ENCODE data around the gene BCAS4.
"Not testable (repeated sequence)": the region's sequence is repeated elsewhere in the genome, so short reads cannot be mapped to it uniquely, and the experiment has no call there.

BCAS4 gene

DNA sequence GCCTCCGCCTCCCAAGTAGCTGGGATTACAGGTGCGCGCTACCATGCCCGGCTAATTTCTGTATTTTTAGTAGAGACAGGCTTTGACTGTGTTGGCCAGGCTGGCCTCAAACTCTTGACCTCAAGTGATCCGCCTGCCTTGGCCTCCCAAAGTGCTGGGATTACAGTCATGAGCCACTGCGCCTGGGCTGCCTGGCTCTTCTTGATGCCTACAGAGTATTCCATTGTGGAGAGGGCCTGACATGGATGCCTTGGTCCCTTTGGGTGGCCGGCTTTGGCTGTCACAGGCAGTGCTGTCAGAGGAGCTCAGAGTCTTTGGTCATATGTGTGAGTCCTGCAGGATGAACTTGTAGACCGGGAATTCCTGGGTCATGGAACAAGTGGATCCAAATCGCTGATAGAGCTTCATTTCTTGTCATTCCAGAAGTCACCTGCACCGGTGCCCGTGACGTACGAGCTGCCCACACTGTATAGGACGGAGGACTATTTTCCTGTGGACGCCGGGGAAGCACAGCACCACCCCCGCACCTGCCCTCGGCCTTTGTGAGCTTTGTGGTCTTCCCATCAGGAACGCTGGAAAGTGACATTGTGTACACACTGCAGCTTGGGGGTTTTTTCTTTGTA lies 81.3 kb downstream of the BCAS4 start:
- CTCF ChIA-PET, result interaction anchor here (0.6 to 1.0 kb wide), 2 partner anchors 81 to 109 kb away, joined by 5 to 6 read pairs; partner anchors contain the start of gene BCAS4
- TF ChIP-seq, protein P1, sequence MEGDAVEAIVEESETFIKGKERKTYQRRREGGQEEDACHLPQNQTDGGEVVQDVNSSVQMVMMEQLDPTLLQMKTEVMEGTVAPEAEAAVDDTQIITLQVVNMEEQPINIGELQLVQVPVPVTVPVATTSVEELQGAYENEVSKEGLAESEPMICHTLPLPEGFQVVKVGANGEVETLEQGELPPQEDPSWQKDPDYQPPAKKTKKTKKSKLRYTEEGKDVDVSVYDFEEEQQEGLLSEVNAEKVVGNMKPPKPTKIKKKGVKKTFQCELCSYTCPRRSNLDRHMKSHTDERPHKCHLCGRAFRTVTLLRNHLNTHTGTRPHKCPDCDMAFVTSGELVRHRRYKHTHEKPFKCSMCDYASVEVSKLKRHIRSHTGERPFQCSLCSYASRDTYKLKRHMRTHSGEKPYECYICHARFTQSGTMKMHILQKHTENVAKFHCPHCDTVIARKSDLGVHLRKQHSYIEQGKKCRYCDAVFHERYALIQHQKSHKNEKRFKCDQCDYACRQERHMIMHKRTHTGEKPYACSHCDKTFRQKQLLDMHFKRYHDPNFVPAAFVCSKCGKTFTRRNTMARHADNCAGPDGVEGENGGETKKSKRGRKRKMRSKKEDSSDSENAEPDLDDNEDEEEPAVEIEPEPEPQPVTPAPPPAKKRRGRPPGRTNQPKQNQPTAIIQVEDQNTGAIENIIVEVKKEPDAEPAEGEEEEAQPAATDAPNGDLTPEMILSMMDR (conservative IDR thresholded peaks at IDR 0.05; ENCODE audit: low read depth), result no peak
- no peak for DNase-seq (ENCODE audit: low spot score)
- H3K27ac ChIP-seq, result no peak overlapping the region
- POLR2A ChIA-PET (ENCODE audit: low non-redundant PET), result no interaction called here

DNA sequence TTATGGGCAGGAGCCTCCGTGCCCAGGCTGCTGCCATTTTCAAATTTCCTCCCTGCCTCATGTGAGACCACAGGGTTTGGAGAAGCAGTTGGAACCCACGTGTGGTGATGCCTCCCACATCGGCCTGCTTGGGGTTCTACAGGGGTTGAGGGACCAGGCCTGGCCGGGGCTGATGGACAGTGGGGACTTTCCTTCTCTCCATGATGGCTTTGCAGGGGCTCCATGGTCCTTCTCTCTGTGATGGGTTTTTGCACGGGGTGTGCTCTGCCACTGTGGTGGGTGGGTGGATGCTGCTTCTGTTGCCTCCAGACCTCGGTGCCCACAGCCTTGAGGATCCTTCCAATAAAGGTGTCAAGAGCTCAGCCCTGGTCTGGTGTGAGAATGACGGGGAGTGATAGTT lies 82.0 kb downstream of the BCAS4 start:
- TF ChIP-seq, protein P1 (conservative IDR thresholded peaks at IDR 0.05; ENCODE audit: low read depth), result no peak
- no peak overlapping the region for H3K27ac ChIP-seq
- CTCF ChIA-PET, result interaction anchor here (1.0 kb wide), 1 partner anchor 82 kb away, joined by 6 read pairs; the partner anchor contains the start of gene BCAS4
- DNase-seq (ENCODE audit: low spot score), result no peak
- POLR2A ChIA-PET (ENCODE audit: low non-redundant PET), result no interaction called here

DNA sequence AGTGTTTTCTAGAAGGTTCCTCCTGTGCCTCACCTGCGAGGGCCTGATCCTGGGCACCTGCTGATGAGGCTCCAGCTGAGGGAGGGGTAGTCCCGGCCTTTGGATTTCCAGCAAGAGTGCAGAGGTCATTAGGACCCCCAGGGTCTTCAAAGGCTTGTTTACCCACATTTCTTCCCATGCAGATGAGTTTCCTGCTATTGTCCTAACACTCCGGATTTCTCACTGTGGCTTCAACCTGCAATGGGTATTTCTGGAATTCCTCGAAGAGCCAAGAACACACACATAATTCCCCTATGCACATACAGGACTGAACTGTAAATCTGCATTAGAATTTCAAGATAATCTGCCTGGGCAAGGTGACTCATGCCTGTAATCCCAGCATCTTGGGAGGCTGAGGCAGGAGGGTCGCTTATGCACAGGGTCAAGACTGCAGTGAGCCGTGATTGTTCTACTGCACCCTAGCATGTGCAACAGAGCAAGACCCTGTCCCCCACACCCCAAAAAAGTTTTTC lies 82.4 kb downstream of the BCAS4 start:
- DNase-seq (ENCODE audit: low spot score), result no peak
- no peak overlapping the region for H3K27ac ChIP-seq
- TF ChIP-seq, protein P1 (conservative IDR thresholded peaks at IDR 0.05; ENCODE audit: low read depth), result no peak
- ChIA-PET CTCF (no interaction called here), POLR2A (ENCODE audit: low non-redundant PET) (no interaction called here)

DNA sequence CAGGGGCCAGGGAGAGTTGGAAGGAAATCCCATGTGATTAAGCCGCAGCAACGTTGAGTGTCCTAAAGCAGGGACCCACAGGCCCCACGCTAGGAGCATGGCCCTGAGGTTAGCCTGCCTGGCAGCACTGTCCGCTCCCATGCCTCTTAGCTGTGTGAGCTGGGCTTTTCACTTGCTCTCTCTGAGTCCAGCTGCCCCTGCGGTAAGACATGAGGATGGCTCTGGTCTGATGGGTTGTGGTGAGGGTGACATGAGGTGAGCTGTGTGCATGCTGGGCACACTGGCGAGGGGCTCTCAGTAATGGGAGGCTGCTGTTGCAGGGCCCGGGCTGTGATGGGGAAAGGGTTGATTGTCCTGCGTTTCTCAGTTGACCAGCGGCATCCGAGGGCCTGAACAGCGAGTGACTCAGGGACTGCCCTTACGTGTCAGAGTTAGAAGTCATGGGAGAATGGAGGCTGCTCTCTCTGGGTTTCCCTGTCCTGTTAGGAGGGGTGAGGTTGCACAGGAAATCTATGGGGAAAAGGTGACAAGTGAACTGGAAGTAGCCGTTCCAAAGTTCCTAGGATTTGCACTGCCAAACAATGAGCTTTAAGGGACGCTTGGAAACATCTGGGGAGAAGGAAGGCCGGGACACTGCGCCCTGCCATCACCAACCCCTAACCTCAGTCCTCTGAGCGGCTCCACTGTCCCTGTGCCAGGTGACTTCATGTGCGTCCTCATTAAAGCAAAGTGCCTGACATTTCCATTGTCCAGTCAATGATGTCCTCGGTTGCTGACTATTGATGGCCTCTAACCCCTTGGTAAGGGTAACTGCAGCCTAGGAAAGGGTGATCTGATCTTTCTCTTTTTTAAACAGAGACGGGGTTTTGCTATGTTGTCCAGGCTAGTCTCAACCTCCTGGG lies 85.0 kb downstream of the BCAS4 start:
- TF ChIP-seq, protein P1 (conservative IDR thresholded peaks at IDR 0.05; ENCODE audit: low read depth), result no peak
- no peak overlapping the region for H3K27ac ChIP-seq
- ChIA-PET CTCF (interaction anchor here (0.5 to 0.6 kb wide), 3 partner anchors 101 to 1287 kb away, joined by 3 to 8 read pairs (median 3); no protein-coding TSS in a partner anchor), POLR2A (ENCODE audit: low non-redundant PET) (no interaction called here)
- no peak for DNase-seq (ENCODE audit: low spot score)

DNA sequence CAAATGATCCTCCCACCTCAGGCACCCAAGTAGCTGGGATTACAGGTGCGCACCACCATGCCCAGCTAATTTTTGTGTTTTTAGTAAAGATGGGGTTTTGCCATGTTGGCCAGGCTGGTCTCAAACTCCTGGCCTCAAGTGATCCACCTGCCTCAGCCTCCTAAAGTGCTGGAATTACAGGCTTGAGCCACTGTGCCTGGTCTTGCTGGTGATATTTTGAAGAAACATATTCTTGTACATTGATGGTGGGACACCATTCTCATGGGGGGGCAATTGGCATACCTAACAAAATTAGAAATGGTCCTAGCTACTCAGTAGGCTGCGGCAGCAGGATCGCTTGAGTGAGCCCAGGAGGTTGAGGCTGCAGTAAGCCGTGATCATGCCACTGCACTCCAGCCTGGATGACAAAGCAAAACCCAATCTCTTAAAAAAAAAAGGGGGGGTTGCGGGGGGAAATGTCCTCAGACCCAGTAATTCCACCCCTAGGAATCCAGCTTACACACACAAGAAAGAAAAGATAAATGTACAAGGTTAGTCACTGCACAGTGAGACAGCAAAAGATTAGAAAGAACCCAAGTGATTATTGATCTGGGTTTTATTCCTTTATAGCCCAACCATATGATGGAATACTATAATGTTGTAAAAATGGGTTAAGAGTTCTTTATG lies 87.0 kb downstream of the BCAS4 start:
- DNase-seq (ENCODE audit: low spot score); POLR2A ChIA-PET (ENCODE audit: low non-redundant PET); H3K27ac ChIP-seq: not testable (repeated sequence)
- CTCF ChIA-PET, result interaction anchor here (1.7 to 1.9 kb wide), 2 partner anchors 17 to 87 kb away, joined by 3 to 6 read pairs; partner anchors contain the start of gene BCAS4

DNA sequence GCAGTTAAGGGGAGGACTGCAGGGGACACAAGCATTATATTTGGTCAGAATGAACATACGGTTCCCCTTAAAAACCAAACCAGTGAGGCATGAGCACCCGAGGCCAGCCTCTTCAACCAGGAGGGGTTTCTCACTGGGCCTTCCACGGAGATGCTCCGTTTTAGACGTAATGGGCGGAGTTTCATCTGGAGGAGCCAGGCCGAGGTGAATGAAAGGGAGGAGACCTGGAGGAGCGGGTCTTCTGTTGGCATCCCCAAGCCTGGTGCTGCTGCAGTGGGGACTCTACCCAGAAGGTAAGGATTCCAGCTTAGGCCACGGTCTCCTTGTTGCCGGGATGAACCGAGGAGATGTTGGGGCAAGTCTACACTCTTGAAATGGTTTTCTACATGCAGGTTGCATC lies 89.0 kb downstream of the BCAS4 start:
- CTCF ChIA-PET, result interaction anchor here (1.4 to 1.7 kb wide), 2 partner anchors 19 to 89 kb away, joined by 3 to 5 read pairs; partner anchors contain the start of gene BCAS4
- POLR2A ChIA-PET (ENCODE audit: low non-redundant PET), result no interaction called here
- TF ChIP-seq, protein P1 (conservative IDR thresholded peaks at IDR 0.05; ENCODE audit: low read depth), result no peak
- H3K27ac ChIP-seq, result no peak overlapping the region; the same call in 1 of the 2 replicates
- DNase-seq (ENCODE audit: low spot score), result no peak
